ENCODE measurements around the gene KCNQ1. TPM values are rescaled to one million over a fixed set of nuclear protein-coding genes. Genes with fewer than 3 reads are reported as not detected.

Gene KCNQ1
- total RNA-seq, 3 donors from 2014 or later: 3.6 to 6.2 (median 5.1) TPM

GRCh38 chr11:2421996-2422395 is 22.8 kb upstream of the KCNQ1 start:
- Histone ChIP-seq H3K36me3 (no peaks in the 10 kb centered on the region), H3K27me3 (peaks cover 0 to 4% of the 10 kb centered on the region in 2 donors), H3K9me3 (no peaks in the 10 kb centered on the region), H3K4me1 (peaks cover 0 to 3% of the 10 kb centered on the region in 2 donors), H3K27ac (no peak overlapping the region), H3K4me3 (no peak overlapping the region)
- intact Hi-C loops (cut with DNase I; ENCODE audit: low total_unique reads): loop anchor here (5.0 kb wide), 1 partner anchor 225 kb away; no protein-coding TSS in a partner anchor
- DNase-seq (ENCODE audit: low spot score in 2 of 2): no peak
- TF ChIP-seq POLR2AphosphoS5 (IDR thresholded peaks at IDR 0.05): no peak
- no peak for TF ChIP-seq POLR2A (IDR thresholded peaks at IDR 0.05)
- no peak for TF ChIP-seq CTCF (IDR thresholded peaks at IDR 0.05)

GRCh38 chr11:2422461-2423156 is 22.2 kb upstream of the KCNQ1 start:
- H3K27ac ChIP-seq: no peak overlapping the region
- no peaks in the 10 kb centered on the region for H3K36me3 ChIP-seq
- intact Hi-C loops (cut with DNase I; ENCODE audit: low total_unique reads): loop anchor here (5.0 kb wide), 1 partner anchor 225 kb away; no protein-coding TSS in a partner anchor
- TF ChIP-seq POLR2AphosphoS5 (IDR thresholded peaks at IDR 0.05) (no peak), CTCF (IDR thresholded peaks at IDR 0.05) (no peak), POLR2A (IDR thresholded peaks at IDR 0.05) (no peak)
- H3K9me3 ChIP-seq: no peaks in the 10 kb centered on the region
- H3K4me1 ChIP-seq: peaks cover 0 to 3% of the 10 kb centered on the region in 2 donors
- H3K27me3 ChIP-seq: peaks cover 0 to 4% of the 10 kb centered on the region in 2 donors
- H3K4me3 ChIP-seq: no peak overlapping the region
- DNase-seq (ENCODE audit: low spot score in 2 of 2): no peak

- intact Hi-C loops (cut with DNase I; ENCODE audit: low total_unique reads): loop anchor here (5.0 kb wide), 1 partner anchor 226 kb away; no protein-coding TSS in a partner anchor
- Histone ChIP-seq H3K27ac (no peak overlapping the region), H3K36me3 (no peaks in the 10 kb centered on the region), H3K27me3 (peaks cover 0 to 4% of the 10 kb centered on the region in 2 donors), H3K4me3 (no peak overlapping the region), H3K4me1 (peaks cover 0 to 3% of the 10 kb centered on the region in 2 donors), H3K9me3 (no peaks in the 10 kb centered on the region)
- TF ChIP-seq POLR2AphosphoS5 (IDR thresholded peaks at IDR 0.05) (no peak), POLR2A (IDR thresholded peaks at IDR 0.05) (no peak), CTCF (IDR thresholded peaks at IDR 0.05) (no peak)
- no peak for DNase-seq (ENCODE audit: low spot score in 2 of 2)
These were observed 21.4 kb upstream of the KCNQ1 start for GRCh38 chr11:2423157-2424025.

- Histone ChIP-seq H3K36me3 (no peaks in the 10 kb centered on the region), H3K4me1 (peaks cover 0 to 3% of the 10 kb centered on the region in 2 donors), H3K27ac (no peak overlapping the region), H3K4me3 (no peak overlapping the region), H3K27me3 (peaks cover 0 to 4% of the 10 kb centered on the region in 2 donors), H3K9me3 (no peaks in the 10 kb centered on the region)
- no peak for TF ChIP-seq POLR2AphosphoS5 (IDR thresholded peaks at IDR 0.05)
- no peak for TF ChIP-seq POLR2A (IDR thresholded peaks at IDR 0.05)
- no peak for TF ChIP-seq CTCF (IDR thresholded peaks at IDR 0.05)
- DNase-seq (ENCODE audit: low spot score in 2 of 2): no peak
- intact Hi-C loops (cut with DNase I; ENCODE audit: low total_unique reads): loop anchor here (5.0 kb wide), 2 partner anchors 107 to 228 kb away; no protein-coding TSS in a partner anchor
These were observed 19.9 kb upstream of the KCNQ1 start for GRCh38 chr11:2424811-2425495.
